Panc1 (cell line): ENCODE data around the gene CUL5. TPM values are rescaled to one million over a fixed set of nuclear protein-coding genes. Genes with fewer than 3 reads are reported as not detected.

Experiments
- ATAC-seq: fragments of 200-7000 bp; cut with Tn5 transposase; 2 replicates; pipeline ENCODE4 v1.9.1; 2020; ENCODE audit warnings: mild to moderate bottlenecking, moderate library complexity
- BruUV-seq: library from RNA; stranded (reverse); fragments of 400-500 nt; replicated peaks from 2 replicates; lab custom pipeline; 2021; lab: Mats Ljungman, UMichigan
- CTCF ChIA-PET: fragments of 300-600 bp; sonication (Branson Sonifier 250); formaldehyde crosslinking; loops from one replicate; lab custom pipeline; 2022; ENCODE audit warnings: antibody characterized with exemption; lab: Charles Lee
- POLR2A ChIA-PET: fragments of 300-600 bp; sonication (Branson Sonifier 250); formaldehyde crosslinking; loops from one replicate; lab custom pipeline; 2022; ENCODE audit warnings: antibody characterized with exemption; lab: Charles Lee
- DNase-seq: peaks from one replicate; pipeline ENCODE4 v3.0.0-alpha.2; 2010; ENCODE audit warnings: low read depth, low spot score
- H3K27ac ChIP-seq: 2 replicates; pipeline ENCODE4 v1.5.1; 2011; ENCODE audit warnings: mild to moderate bottlenecking, low read length, inconsistent platforms
- H3K27me3 ChIP-seq: fragments of 200-500 bp; sonication (Bioruptor generic); 2 replicates; pipeline ENCODE4 v1.6.0; 2014; ENCODE audit warnings: low read length, inconsistent platforms; ENCODE audit not compliant: control insufficient read depth, insufficient read depth
- H3K36me3 ChIP-seq: fragments of 200-500 bp; sonication (Bioruptor generic); 2 replicates; pipeline ENCODE4 v1.5.1; 2014; ENCODE audit warnings: inconsistent platforms, mild to moderate bottlenecking, low read length, moderate library complexity; ENCODE audit not compliant: control insufficient read depth, insufficient read depth
- H3K4me1 ChIP-seq: 2 replicates; pipeline ENCODE4 v1.5.1; 2011; ENCODE audit warnings: inconsistent platforms, mild to moderate bottlenecking, low read length, moderate library complexity; ENCODE audit not compliant: control insufficient read depth, insufficient read depth
- H3K4me3 ChIP-seq, 2 experiments: 2 replicates each; pipeline ENCODE4 v1.5.1; 2011 to 2012; ENCODE audit warnings: low read depth in 2 of 2, low read length in 2 of 2, mild to moderate bottlenecking in 2 of 2, inconsistent platforms in 1 of 2, moderate library complexity in 1 of 2
- H3K9me3 ChIP-seq: fragments of 200-500 bp; sonication (Bioruptor generic); 2 replicates; pipeline ENCODE4 v1.5.1; 2014; ENCODE audit warnings: low read depth, mild to moderate bottlenecking, inconsistent platforms, low read length, moderate library complexity; ENCODE audit not compliant: control insufficient read depth, insufficient read depth
- CTCF ChIP-seq: fragments of 450-650 bp; IDR thresholded peaks from 2 replicates; pipeline ENCODE4 v1.5.1; 2017; ENCODE audit warnings: mild to moderate bottlenecking
- POLR2AphosphoS5 ChIP-seq: IDR thresholded peaks from 2 replicates; pipeline ENCODE4 v1.6.1; 2012; ENCODE audit warnings: mild to moderate bottlenecking, low read depth, low read length, moderate library complexity
- REST ChIP-seq, 2 experiments: IDR thresholded peaks; 2 replicates each; pipeline ENCODE4 v1.6.1; 2011 to 2012; ENCODE audit warnings: low read depth in 2 of 2, control low read depth in 1 of 2, low read length in 1 of 2, mild to moderate bottlenecking in 1 of 2, moderate library complexity in 1 of 2; ENCODE audit not compliant: insufficient read depth in 1 of 2
- SIN3A ChIP-seq: IDR thresholded peaks from 2 replicates; pipeline ENCODE4 v1.6.1; 2012; ENCODE audit warnings: low read depth, mild to moderate bottlenecking, low read length, moderate library complexity, borderline replicate concordance; ENCODE audit not compliant: insufficient read depth
- TCF7L2 ChIP-seq: IDR thresholded peaks from 2 replicates; pipeline ENCODE4 v1.6.1; 2011; ENCODE audit warnings: mild to moderate bottlenecking, low read depth, low read length, inconsistent platforms
- in situ Hi-C: cut with HindIII; loops from 2 replicates; pipeline ENCODE4 v1.10.0; 2016; ENCODE audit warnings: low sequenced_read_pairs, low pct_unique_long_range_greater_than_20kb
- intact Hi-C: fragments of 100-400 bp; cut with micrococcal nuclease; formaldehyde crosslinking; loops from one replicate; pipeline ENCODE4 v1.10.0; 2022; ENCODE audit not compliant: unreplicated experiment
- total RNA-seq: library from RNA; stranded (reverse); gene quantifications from one replicate; pipeline ENCODE4 v1.2.1, GENCODE V29; 2021; ENCODE audit not compliant: unreplicated experiment

CUL5 gene
- total RNA-seq, 1 experiment from 2014 or later = 56.5 TPM

GRCh38 chr11:108018708-108019107 lies 10.0 kb downstream of the CUL5 start:
- in situ Hi-C loops = no loop called here
- no peaks in the 10 kb centered on the region for H3K36me3 ChIP-seq
- no TSS peak for BruUV-seq
- 0 out of 2 replicates have a peak, but pooled peaks cover 8% of the 10 kb centered on the region for H3K4me1 ChIP-seq
- H3K9me3 ChIP-seq = no peaks in the 10 kb centered on the region
- ChIA-PET CTCF (interaction anchor here (1.5 kb wide), 1 partner anchor 10 kb away, joined by 4 read pairs; the partner anchor contains the start of gene CUL5), POLR2A (interaction anchor here (0.7 to 1.6 kb wide), 2 partner anchors 10 to 561 kb away, joined by 3 to 5 read pairs; partner anchors contain the start of genes CUL5 and CWF19L2)
- intact Hi-C loops = no loop called here
- H3K4me3 ChIP-seq = no peak overlapping the region
- H3K27me3 ChIP-seq = no peaks in the 10 kb centered on the region
- TF ChIP-seq POLR2AphosphoS5 = no peak
- TF ChIP-seq CTCF = no peak
- TF ChIP-seq TCF7L2 = no peak
- TF ChIP-seq REST (IDR thresholded peaks at IDR 0.05; ENCODE audit: insufficient read depth in 1 of 2, low read depth in 2 of 2, low read length in 1 of 2) = no peak
- no peak for TF ChIP-seq SIN3A
- ATAC-seq (no peak), DNase-seq (no peak)
- no peak overlapping the region for H3K27ac ChIP-seq

- Histone ChIP-seq H3K4me1 (0 out of 2 replicates have a peak, but pooled peaks cover 8% of the 10 kb centered on the region), H3K27ac (no peak overlapping the region), H3K9me3 (no peaks in the 10 kb centered on the region), H3K27me3 (no peaks in the 10 kb centered on the region), H3K36me3 (no peaks in the 10 kb centered on the region), H3K4me3 (no peak overlapping the region)
- in situ Hi-C loops = no loop called here
- ChIA-PET CTCF (no interaction called here), POLR2A (interaction anchor here (0.6 kb wide), 1 partner anchor 440 kb away, joined by 4 read pairs; no protein-coding TSS in a partner anchor)
- intact Hi-C loops = no loop called here
- BruUV-seq = no TSS peak
- TF ChIP-seq REST (IDR thresholded peaks at IDR 0.05; ENCODE audit: insufficient read depth in 1 of 2, low read depth in 2 of 2, low read length in 1 of 2) (no peak), POLR2AphosphoS5 (no peak), CTCF (no peak), TCF7L2 (no peak), SIN3A (no peak)
- ATAC-seq (no peak), DNase-seq (no peak)
Observed at GRCh38 chr11:108019870-108020540, 11.3 kb downstream of the CUL5 start.
